Erythroblast (primary cell): Measurements from ENCODE around the gene GAL3ST2.

Experiments
- GATA1 ChIP-seq: IDR thresholded peaks from 2 replicates; pipeline ENCODE4 v1.6.1; 2011; ENCODE audit warnings: low read depth, mild to moderate bottlenecking, control low read depth, low read length, moderate library complexity
- POLR2A ChIP-seq: IDR thresholded peaks from 2 replicates; pipeline ENCODE4 v1.6.1; 2011; ENCODE audit warnings: mild to moderate bottlenecking, low read length

GRCh38 chr2:241813644-241814392, 37.2 kb downstream of the GAL3ST2 start:
- TF ChIP-seq POLR2A = no peak
- no peak for TF ChIP-seq GATA1
